ENCODE results near the gene MDH2.
"Not testable (repeated sequence)": the region's sequence is repeated elsewhere in the genome, so short reads cannot be mapped to it uniquely, and the experiment has no call there.

The MDH2 gene

GRCh38 chr7:76087362-76087791 is 39.5 kb downstream of the MDH2 start:
- ATAC-seq: peak; percentile 54
- TF ChIP-seq ZFP3 (CRISPR knock-in tag; IDR thresholded peaks at IDR 0.05) (peak; percentile 88), ISL1 (CRISPR knock-in tag; IDR thresholded peaks at IDR 0.05) (peak; percentile 50)

GRCh38 chr7:76089865-76090475 is 42.1 kb downstream of the MDH2 start:
- no peak for ATAC-seq
- TF ChIP-seq SNAI2 (CRISPR knock-in tag; IDR thresholded peaks at IDR 0.05): no peak
- TF ChIP-seq CSRNP3 (CRISPR knock-in tag; IDR thresholded peaks at IDR 0.05): no peak
- TF ChIP-seq RARB (CRISPR knock-in tag; IDR thresholded peaks at IDR 0.05): no peak
- no peak for TF ChIP-seq ARNTL (CRISPR knock-in tag; IDR thresholded peaks at IDR 0.05; ENCODE audit: borderline replicate concordance, low read depth)

GRCh38 chr7:76091506-76091905 is 43.6 kb downstream of the MDH2 start:
- no peak for TF ChIP-seq TCF4 (CRISPR knock-in tag; IDR thresholded peaks at IDR 0.05; ENCODE audit: borderline replicate concordance)
- no peak for TF ChIP-seq ISL1 (CRISPR knock-in tag; IDR thresholded peaks at IDR 0.05)
- TF ChIP-seq PPARA (CRISPR knock-in tag; IDR thresholded peaks at IDR 0.05; ENCODE audit: borderline replicate concordance): no peak
- no peak for TF ChIP-seq ZFP3 (CRISPR knock-in tag; IDR thresholded peaks at IDR 0.05)
- no peak for TF ChIP-seq ARNTL (CRISPR knock-in tag; IDR thresholded peaks at IDR 0.05; ENCODE audit: borderline replicate concordance, low read depth)
- no peak for TF ChIP-seq ZNF8 (CRISPR knock-in tag; IDR thresholded peaks at IDR 0.05)
- no peak for TF ChIP-seq CSRNP3 (CRISPR knock-in tag; IDR thresholded peaks at IDR 0.05)
- TF ChIP-seq ZC3H10 (CRISPR knock-in tag; IDR thresholded peaks at IDR 0.05): no peak
- TF ChIP-seq RARB (CRISPR knock-in tag; IDR thresholded peaks at IDR 0.05): no peak
- TF ChIP-seq CSDC2 (CRISPR knock-in tag; IDR thresholded peaks at IDR 0.05): no peak
- no peak for TF ChIP-seq GLIS3 (CRISPR knock-in tag; IDR thresholded peaks at IDR 0.05)
- TF ChIP-seq ZNF70 (CRISPR knock-in tag; IDR thresholded peaks at IDR 0.05): no peak
- ATAC-seq: no peak

- not testable (repeated sequence) for ATAC-seq
These were observed 45.6 kb downstream of the MDH2 start for GRCh38 chr7:76093531-76093930.

GRCh38 chr7:76094326-76094725 is 46.4 kb downstream of the MDH2 start:
- ATAC-seq: not testable (repeated sequence)

- ATAC-seq: no peak
- no peak for TF ChIP-seq ISL1 (CRISPR knock-in tag; IDR thresholded peaks at IDR 0.05)
- no peak for TF ChIP-seq TCF4 (CRISPR knock-in tag; IDR thresholded peaks at IDR 0.05; ENCODE audit: borderline replicate concordance)
- TF ChIP-seq RARB (CRISPR knock-in tag; IDR thresholded peaks at IDR 0.05): no peak
- no peak for TF ChIP-seq SNAI2 (CRISPR knock-in tag; IDR thresholded peaks at IDR 0.05)
- no peak for TF ChIP-seq ZFP3 (CRISPR knock-in tag; IDR thresholded peaks at IDR 0.05)
- no peak for TF ChIP-seq PATZ1 (CRISPR knock-in tag; IDR thresholded peaks at IDR 0.05; ENCODE audit: borderline replicate concordance)
- TF ChIP-seq ZNF70 (CRISPR knock-in tag; IDR thresholded peaks at IDR 0.05): no peak
- no peak for TF ChIP-seq ESRRG (CRISPR knock-in tag; IDR thresholded peaks at IDR 0.05)
- TF ChIP-seq ZNF8 (CRISPR knock-in tag; IDR thresholded peaks at IDR 0.05): no peak
- no peak for TF ChIP-seq BACH2 (CRISPR knock-in tag; IDR thresholded peaks at IDR 0.05; ENCODE audit: borderline replicate concordance)
- no peak for TF ChIP-seq OSR1 (CRISPR knock-in tag; IDR thresholded peaks at IDR 0.05)
- no peak for TF ChIP-seq GLIS3 (CRISPR knock-in tag; IDR thresholded peaks at IDR 0.05)
- no peak for TF ChIP-seq ZC3H10 (CRISPR knock-in tag; IDR thresholded peaks at IDR 0.05)
- TF ChIP-seq CSDC2 (CRISPR knock-in tag; IDR thresholded peaks at IDR 0.05): no peak
- TF ChIP-seq ZFP30 (CRISPR knock-in tag; IDR thresholded peaks at IDR 0.05): no peak
- TF ChIP-seq POU6F1 (CRISPR knock-in tag; IDR thresholded peaks at IDR 0.05; ENCODE audit: borderline replicate concordance, low read depth): no peak
These were observed 48.0 kb downstream of the MDH2 start for GRCh38 chr7:76095908-76096307.

GRCh38 chr7:76101693-76102437 is 54.0 kb downstream of the MDH2 start:
- ATAC-seq: not testable (repeated sequence)

GRCh38 chr7:76103788-76104187 is 55.9 kb downstream of the MDH2 start:
- ATAC-seq: not testable (repeated sequence)

GRCh38 chr7:76106130-76106529 is 58.2 kb downstream of the MDH2 start:
- ATAC-seq: not testable (repeated sequence)

Data from SK-N-SH treated with all-trans-retinoic acid at 6 μM for 48 hours (cell line).